NCI-H2196 (cell line): ENCODE measurements around the gene HDAC5.

Experiments used
- DNase-seq: peaks from one replicate; lab custom pipeline; 2025; ENCODE audit not compliant: unreplicated experiment; lab: John Stamatoyannopoulos, UW

The HDAC5 gene

DNA sequence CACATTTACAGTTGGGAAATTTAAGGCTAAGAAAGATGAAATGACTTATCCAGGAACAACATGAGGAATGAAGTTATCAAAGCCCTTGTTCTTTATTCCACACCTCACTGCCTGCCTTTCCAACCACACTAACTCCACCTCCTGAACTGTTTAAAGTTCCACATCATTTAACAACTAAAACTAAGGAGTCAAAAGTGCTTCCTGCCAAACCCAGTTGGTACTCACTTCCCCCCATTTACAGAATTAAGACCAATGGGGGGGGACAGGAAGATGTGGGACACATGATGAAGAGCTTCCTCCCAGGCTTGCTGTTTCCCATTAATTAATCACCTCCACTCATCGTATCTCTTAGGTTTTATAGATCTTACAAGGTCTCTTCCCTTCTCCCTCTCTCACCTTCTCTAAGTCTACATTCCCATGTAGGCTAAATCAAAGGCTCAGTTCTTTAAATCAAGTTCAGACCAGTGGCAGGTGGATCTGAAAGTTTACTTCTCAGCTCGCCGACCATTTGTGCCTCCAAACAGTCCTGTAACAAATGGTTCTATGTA, 89.5 kb downstream of the HDAC5 start:
- no peak for DNase-seq

GRCh38 chr17:44030482-44030881, 93.0 kb downstream of the HDAC5 start:
- DNase-seq: no peak

- DNase-seq: no peak
Measured at GRCh38 chr17:44029736-44030135, 93.7 kb downstream of the HDAC5 start.
